ENCODE measurements around the gene SLC41A1.

Gene SLC41A1

GRCh38 chr1:205751036-205751651, 61.9 kb downstream of the SLC41A1 start:
- no peak for DNase-seq (ENCODE audit: low spot score)

DNA sequence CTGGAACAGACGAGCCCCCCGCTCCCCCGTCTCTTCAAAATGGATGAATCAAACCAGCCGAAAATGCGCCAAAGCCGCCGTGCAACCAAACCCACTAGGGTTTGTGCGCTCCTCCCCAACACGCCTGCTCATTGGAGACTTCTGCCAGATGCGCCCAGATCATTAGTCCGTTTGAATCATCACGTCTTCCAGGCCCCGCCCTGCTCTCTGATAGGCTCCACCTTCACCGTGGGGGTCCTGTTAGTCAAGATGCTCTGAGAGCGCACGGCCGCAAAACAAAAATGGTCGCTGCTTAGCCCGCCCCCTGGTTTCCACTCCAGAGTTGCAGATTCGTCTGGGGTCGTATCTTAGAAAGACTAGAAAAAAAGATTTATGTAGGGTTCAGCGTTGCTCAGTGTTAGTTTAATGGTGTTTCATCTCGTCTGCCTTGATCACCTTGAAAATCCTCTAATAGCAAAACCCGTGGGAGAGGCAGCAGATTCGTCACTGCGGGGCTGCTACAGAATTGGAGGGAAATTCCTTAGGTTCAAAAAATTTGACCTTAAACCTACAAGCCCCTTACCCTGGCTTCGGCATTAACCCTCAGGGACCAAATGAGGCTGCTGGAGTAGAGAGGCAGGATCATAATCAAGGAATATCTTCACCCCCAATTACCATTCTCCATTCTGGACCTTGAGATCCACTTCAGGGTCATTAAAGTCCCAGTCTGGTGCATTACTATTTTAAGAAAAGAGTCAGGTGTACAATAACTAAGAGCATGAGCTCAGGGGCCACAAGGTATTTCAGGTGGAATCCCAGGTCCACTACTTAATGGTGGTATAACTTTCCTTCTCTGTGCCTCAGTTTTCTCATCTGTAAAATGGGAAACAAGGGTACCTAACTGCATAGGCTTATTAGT, 62.6 kb downstream of the SLC41A1 start, which contains the start of gene NUCKS1:
TSS of gene NUCKS1 (minus strand) at position 45 of the 898 bp plus-strand sequence. CDS start 209 bp downstream, outside the sequence.
- DNase-seq (ENCODE audit: low spot score): peak; percentile 90

GRCh38 chr1:205749234-205750137, 63.5 kb downstream of the SLC41A1 start:
- peak; percentile 94 for DNase-seq (ENCODE audit: low spot score)

DNA sequence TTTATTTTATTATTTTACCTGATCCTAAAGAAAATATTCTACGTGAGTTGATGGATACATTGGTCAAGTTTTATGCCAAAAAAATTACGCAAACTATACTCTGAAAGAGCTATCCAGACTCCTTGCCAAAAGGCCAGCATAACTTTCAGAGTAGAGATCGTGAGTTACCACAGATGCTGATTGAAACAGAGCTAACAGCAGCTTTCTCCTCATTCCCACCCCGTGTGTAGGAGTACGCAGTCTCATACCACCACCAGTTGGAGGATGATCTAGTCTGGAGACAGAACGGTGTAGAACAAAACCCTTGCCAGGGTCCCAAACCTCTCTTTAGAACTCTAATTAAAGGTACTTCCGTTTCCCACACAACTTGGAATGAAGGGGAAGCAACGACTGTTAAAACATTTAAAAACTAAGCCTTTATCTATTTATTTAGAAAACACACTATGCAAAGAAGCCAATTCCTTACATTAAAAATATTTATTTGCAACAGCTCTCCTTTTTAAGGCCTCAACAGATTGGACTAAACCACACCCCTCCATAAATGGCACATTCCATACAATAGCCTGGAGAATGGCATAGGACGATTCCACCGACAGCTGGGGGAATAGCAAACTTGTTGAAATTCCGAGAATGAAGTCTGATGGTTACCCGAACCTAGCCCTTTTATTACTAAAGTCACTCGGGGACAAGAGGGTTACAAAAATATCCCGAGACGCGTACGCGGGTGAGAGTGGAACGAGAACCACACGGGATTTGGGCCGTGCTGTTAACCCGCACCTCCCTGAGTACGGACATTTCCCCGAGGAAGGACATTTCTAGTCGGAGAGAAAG, 64.4 kb downstream of the SLC41A1 start:
- DNase-seq (ENCODE audit: low spot score): peak; percentile 51

GRCh38 chr1:205746757-205747412, 66.1 kb downstream of the SLC41A1 start:
- no peak for DNase-seq (ENCODE audit: low spot score)

- DNase-seq (ENCODE audit: low spot score): no peak
Observed at GRCh38 chr1:205744403-205744802, 68.6 kb downstream of the SLC41A1 start.

GRCh38 chr1:205743977-205744376, 69.0 kb downstream of the SLC41A1 start:
- no peak for DNase-seq (ENCODE audit: low spot score)

DNA sequence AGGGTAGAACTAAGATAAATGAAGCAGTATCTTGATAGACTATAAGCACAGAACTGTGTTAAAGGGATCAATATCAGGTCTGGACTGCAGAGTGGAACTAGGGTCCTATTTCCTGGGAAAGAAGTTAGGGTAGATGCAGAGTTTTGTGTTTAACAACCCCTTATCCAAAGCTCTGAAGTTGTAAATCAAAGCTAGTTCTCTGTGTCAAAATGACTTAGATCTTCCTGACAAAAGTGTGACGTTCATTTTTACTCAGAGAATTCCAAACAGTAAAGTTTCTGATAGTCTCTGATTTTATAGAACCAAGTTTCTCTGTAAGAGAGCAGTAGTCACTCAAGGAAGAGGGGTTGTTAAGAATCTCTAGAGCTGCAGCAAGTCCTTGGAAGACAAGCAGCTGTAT, 71.3 kb downstream of the SLC41A1 start:
- no peak for DNase-seq (ENCODE audit: low spot score)

- no peak for DNase-seq (ENCODE audit: low spot score)
Observed at GRCh38 chr1:205739348-205740160, 73.4 kb downstream of the SLC41A1 start.
